Measurements from ENCODE around the gene SBNO2. TPM values are rescaled to one million over a fixed set of nuclear protein-coding genes. Genes with fewer than 3 reads are reported as not detected.

Gene SBNO2
- total and polyA plus RNA-seq, 2 donors (not counting 3 experiments of a cell fraction or from before 2014, with no cell fraction given) = 31.4 to 65.7 TPM

DNA sequence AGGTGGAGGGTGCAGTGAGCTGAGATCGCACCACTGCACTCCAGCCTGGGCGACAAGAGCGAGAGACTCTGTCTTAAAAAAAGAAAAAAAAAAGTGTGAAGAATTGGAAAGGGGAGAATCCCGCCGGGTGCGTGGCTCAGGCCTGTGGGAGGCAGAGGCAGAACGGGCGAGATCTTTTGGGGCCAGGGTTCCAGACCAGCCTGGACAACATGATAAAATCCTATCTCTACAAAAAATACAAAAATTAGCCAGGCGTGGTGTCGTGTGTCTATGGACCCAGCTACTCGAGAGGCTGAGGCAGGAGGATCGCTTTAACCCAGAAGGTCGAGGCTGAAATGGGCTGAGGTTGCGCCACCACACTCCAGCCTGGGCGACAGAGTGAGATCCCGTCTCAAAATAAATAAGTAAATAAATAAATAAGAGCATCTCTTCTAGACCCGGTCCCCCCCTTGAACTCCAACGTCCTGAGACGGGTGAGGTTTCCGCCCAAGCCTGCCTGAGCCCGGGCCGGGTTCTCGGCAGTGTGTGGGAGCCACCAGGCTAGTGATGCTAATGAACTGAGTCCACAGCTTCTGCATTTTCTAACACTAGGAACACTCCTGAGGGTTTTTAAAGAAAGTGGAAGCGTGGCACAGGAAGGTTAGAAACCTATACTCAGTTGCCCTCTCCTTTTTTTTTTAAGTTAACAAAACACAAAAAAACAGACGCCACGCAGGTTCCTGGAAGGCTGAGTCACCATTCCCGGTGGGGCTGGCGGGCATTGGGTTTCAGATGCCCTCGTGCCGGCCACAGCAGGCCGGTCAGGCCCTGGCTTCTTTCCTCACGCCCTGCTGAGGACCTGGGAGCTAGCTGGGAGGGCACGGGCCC lies 48.2 kb downstream of the SBNO2 start:
- Histone ChIP-seq H4K20me1 (replicated peaks; ENCODE audit: control insufficient read depth, extremely low read depth, insufficient read depth, low read length) (no peaks in the 10 kb centered on the region), H3K4me2 (ENCODE audit: insufficient read depth, low read length) (peak overlapping the region; percentile 38), H3K9me3 (replicated peaks; ENCODE audit: control insufficient read depth, insufficient read depth, low read length) (no peaks in the 10 kb centered on the region), H2AFZ (ENCODE audit: low read depth, low read length) (no peak overlapping the region), H3K27me3 (ENCODE audit: control insufficient read depth in 2 of 2, insufficient read depth in 2 of 2, low read length in 2 of 2) (no peaks in the 10 kb centered on the region), H3K9me1 (replicated peaks; ENCODE audit: control insufficient read depth, extremely low read depth, insufficient read depth, low read length) (no peaks in the 10 kb centered on the region), H3K4me1 (ENCODE audit: control insufficient read depth, extremely low read depth, insufficient read depth, low read length) (peaks cover 19% of the 10 kb centered on the region), H3K36me3 (ENCODE audit: control insufficient read depth in 2 of 2, extremely low read depth in 1 of 2, insufficient read depth in 2 of 2, low read length in 2 of 2) (peaks cover 16 to 42% of the 10 kb centered on the region in 2 experiments), H3K4me3 (replicated peaks in 1 of 3; ENCODE audit: insufficient read depth in 1 of 3, low read depth in 1 of 3, low read length in 3 of 3) (no peak overlapping the region), H3K9ac (replicated peaks; ENCODE audit: extremely low read depth, insufficient read depth, low read length) (peak overlapping the region; percentile 28), H3K27ac (ENCODE audit: insufficient read depth, low read depth, low read length) (peak overlapping the region; percentile 80), H3K79me2 (ENCODE audit: control insufficient read depth, insufficient read depth, low read length) (peaks cover 50% of the 10 kb centered on the region)
- dilution Hi-C loops (cut with MboI; ENCODE audit: extremely low pct_ligation_motif_present, low sequenced_read_pairs) (no loop called here), intact Hi-C loops (cut with micrococcal nuclease) (no loop called here)
- no TSS peak for BruUV-seq (replicated peaks)
- ChIA-PET CTCF (interaction anchor here (2.2 kb wide), 1 partner anchor 12 kb away, joined by 10 read pairs; no protein-coding TSS in a partner anchor), POLR2A (no interaction called here)
- FAIRE-seq (peak; percentile 95), DNase-seq (ENCODE audit: low read depth, low spot score) (peak; percentile 83)
- TF ChIP-seq MYC (IDR thresholded peaks at IDR 0.05; ENCODE audit: low read depth, low read length) (peak; percentile 6), POLR2AphosphoS5 (IDR thresholded peaks at IDR 0.05; ENCODE audit: insufficient read depth, low read depth, low read length) (peak; percentile 53), EZH2 (IDR thresholded peaks at IDR 0.05; ENCODE audit: borderline replicate concordance, low read depth, low read length, severe bottlenecking) (no peak), FOS (IDR thresholded peaks at IDR 0.05; ENCODE audit: borderline replicate concordance, insufficient read depth, low read length) (peak; percentile 75), POLR2A (IDR thresholded peaks at IDR 0.05; ENCODE audit: low read depth, low read length) (no peak), GATA2 (IDR thresholded peaks at IDR 0.05; ENCODE audit: insufficient read depth, insufficient read length, low read depth, low read length) (no peak), JUN (IDR thresholded peaks at IDR 0.05; ENCODE audit: borderline replicate concordance, insufficient read depth, insufficient read length, low read depth) (peak; percentile 53)
- TF ChIP-seq, protein P1, sequence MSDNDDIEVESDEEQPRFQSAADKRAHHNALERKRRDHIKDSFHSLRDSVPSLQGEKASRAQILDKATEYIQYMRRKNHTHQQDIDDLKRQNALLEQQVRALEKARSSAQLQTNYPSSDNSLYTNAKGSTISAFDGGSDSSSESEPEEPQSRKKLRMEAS (IDR thresholded peaks at IDR 0.05; ENCODE audit: insufficient read depth, insufficient read length) = peak; percentile 54
- TF ChIP-seq, protein P2, sequence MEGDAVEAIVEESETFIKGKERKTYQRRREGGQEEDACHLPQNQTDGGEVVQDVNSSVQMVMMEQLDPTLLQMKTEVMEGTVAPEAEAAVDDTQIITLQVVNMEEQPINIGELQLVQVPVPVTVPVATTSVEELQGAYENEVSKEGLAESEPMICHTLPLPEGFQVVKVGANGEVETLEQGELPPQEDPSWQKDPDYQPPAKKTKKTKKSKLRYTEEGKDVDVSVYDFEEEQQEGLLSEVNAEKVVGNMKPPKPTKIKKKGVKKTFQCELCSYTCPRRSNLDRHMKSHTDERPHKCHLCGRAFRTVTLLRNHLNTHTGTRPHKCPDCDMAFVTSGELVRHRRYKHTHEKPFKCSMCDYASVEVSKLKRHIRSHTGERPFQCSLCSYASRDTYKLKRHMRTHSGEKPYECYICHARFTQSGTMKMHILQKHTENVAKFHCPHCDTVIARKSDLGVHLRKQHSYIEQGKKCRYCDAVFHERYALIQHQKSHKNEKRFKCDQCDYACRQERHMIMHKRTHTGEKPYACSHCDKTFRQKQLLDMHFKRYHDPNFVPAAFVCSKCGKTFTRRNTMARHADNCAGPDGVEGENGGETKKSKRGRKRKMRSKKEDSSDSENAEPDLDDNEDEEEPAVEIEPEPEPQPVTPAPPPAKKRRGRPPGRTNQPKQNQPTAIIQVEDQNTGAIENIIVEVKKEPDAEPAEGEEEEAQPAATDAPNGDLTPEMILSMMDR (IDR thresholded peaks at IDR 0.05; ENCODE audit: extremely low read depth in 1 of 2, insufficient read depth in 1 of 2, low read depth in 1 of 2, low read length in 2 of 2) = no peak

All from endothelial cell of umbilical vein (primary cell).